A549 (cell line): Measurements from ENCODE around the gene NR3C1. TPM values are rescaled to one million over a fixed set of nuclear protein-coding genes. Genes with fewer than 3 reads are reported as not detected.

Experiments used
- ATAC-seq, 2 experiments: fragments of 200-7000 bp in 1 of 2; fragments of >200 bp in 1 of 2; cut with Nextera tagmentation in 1 of 2; cut with Tn5 transposase in 1 of 2; 3 replicates each; pipeline versions ENCODE4 v1.8.0 to v1.9.1; 2018 to 2020; ENCODE audit warnings: mild to moderate bottlenecking in 1 of 2, moderate library complexity in 1 of 2
- CTCF ChIA-PET: fragments of 300-600 bp; sonication (Branson Sonifier 250); formaldehyde crosslinking; extraction: SDS; loops from one replicate; lab custom pipeline; 2021; ENCODE audit warnings: antibody characterized with exemption, inconsistent platforms; lab: Yijun Ruan, JAX
- POLR2A ChIA-PET: fragments of 350-600 bp; formaldehyde crosslinking; extraction: SDS; loops from one replicate; lab custom pipeline; 2021; ENCODE audit warnings: antibody characterized with exemption, inconsistent platforms; lab: Yijun Ruan, JAX
- DNase-seq, 2 experiments: peaks; one replicate each; pipeline versions ENCODE4 v3.0.0 to v3.0.0-alpha.2; 2011 to 2016; ENCODE audit warnings: low read depth in 1 of 2, low spot score in 1 of 2
- FAIRE-seq: peaks from 2 replicates; lab custom pipeline; 2011; peaks lifted over from hg19 to GRCh38; lab: Jason Lieb, UNC
- H3K27ac ChIP-seq, 2 experiments: fragments of >200 bp; sonication (Bioruptor Twin); formaldehyde crosslinking; 3 replicates each; pipeline ENCODE4 v1.5.1; 2016 to 2017
- H3K4me1 ChIP-seq: fragments of >200 bp; sonication (Bioruptor Twin); formaldehyde crosslinking; 3 replicates; pipeline ENCODE4 v1.6.1; 2016
- H3K4me2 ChIP-seq: fragments of >200 bp; sonication (Bioruptor Twin); formaldehyde crosslinking; 3 replicates; pipeline ENCODE4 v1.6.1; 2016
- H3K4me3 ChIP-seq: fragments of >200 bp; sonication (Bioruptor Twin); formaldehyde crosslinking; 3 replicates; pipeline ENCODE4 v1.5.1; 2016
- H3K9me3 ChIP-seq: fragments of >200 bp; sonication (Bioruptor Twin); formaldehyde crosslinking; 3 replicates; pipeline ENCODE4 v1.6.1; 2016
- CBX8 ChIP-seq: fragments of 200-600 bp; sonication (generic); IDR thresholded peaks from 2 replicates; pipeline ENCODE4 v1.6.1; 2016
- E2F6 ChIP-seq: IDR thresholded peaks from 2 replicates; pipeline ENCODE4 v1.6.1; 2012; ENCODE audit warnings: low read depth, borderline replicate concordance
- EHF ChIP-seq: fragments of 250-450 bp; sonication (Bioruptor Pico); IDR thresholded peaks from 2 replicates; pipeline ENCODE4 v1.5.0; 2020; ENCODE audit warnings: mild to moderate bottlenecking
- EHMT2 ChIP-seq: fragments of 200-600 bp; sonication (generic); IDR thresholded peaks from 2 replicates; pipeline ENCODE4 v1.6.1; 2016; ENCODE audit warnings: antibody characterized with exemption, low read depth, mild to moderate bottlenecking, moderate library complexity
- ELK1 ChIP-seq: fragments of 150-350 bp; IDR thresholded peaks from 2 replicates; pipeline ENCODE4 v1.6.1; 2014; ENCODE audit warnings: low read depth, mild to moderate bottlenecking, low read length
- FOSL2 ChIP-seq, 2 experiments: fragments of 450-650 bp in 1 of 2; fragments of >200 bp in 1 of 2; sonication (Bioruptor Twin) in 1 of 2; formaldehyde crosslinking; IDR thresholded peaks; 2 replicates each; pipeline versions ENCODE4 v1.5.0 to v1.6.1; 2016 to 2020; ENCODE audit warnings: mild to moderate bottlenecking in 1 of 2, moderate library complexity in 1 of 2
- HEYL ChIP-seq: fragments of 250-450 bp; sonication (Bioruptor Pico); IDR thresholded peaks from 2 replicates; pipeline ENCODE4 v1.8.0; 2021; ENCODE audit warnings: mild to moderate bottlenecking, moderate library complexity
- JUNB ChIP-seq: fragments of >200 bp; sonication (Bioruptor Twin); formaldehyde crosslinking; IDR thresholded peaks from 2 replicates; pipeline ENCODE4 v1.6.1; 2016
- KDM1A ChIP-seq: fragments of 200-600 bp; sonication (generic); IDR thresholded peaks from 2 replicates; pipeline ENCODE4 v1.6.1; 2016; ENCODE audit warnings: low read depth, mild to moderate bottlenecking
- KDM5A ChIP-seq: fragments of 200-600 bp; sonication (generic); IDR thresholded peaks from 2 replicates; pipeline ENCODE4 v1.6.1; 2016; ENCODE audit warnings: antibody characterized with exemption, mild to moderate bottlenecking
- MAFK ChIP-seq: fragments of 450-650 bp; IDR thresholded peaks from 2 replicates; pipeline ENCODE4 v1.6.1; 2014; ENCODE audit not compliant: partially characterized antibody
- PBX3 ChIP-seq: IDR thresholded peaks from 2 replicates; pipeline ENCODE4 v1.6.1; 2012
- POLR2AphosphoS2 ChIP-seq: conservative IDR thresholded peaks from 2 replicates; pipeline ENCODE4 v1.6.1; 2012; ENCODE audit warnings: low read length, improper control_type of control experiment, inconsistent platforms
- REST ChIP-seq: fragments of 200-600 bp; sonication (generic); IDR thresholded peaks from 2 replicates; pipeline ENCODE4 v1.6.1; 2016; ENCODE audit warnings: antibody characterized with exemption, mild to moderate bottlenecking, moderate library complexity
- RFX5 ChIP-seq: fragments of 450-650 bp; IDR thresholded peaks from 2 replicates; pipeline ENCODE4 v1.7.1; 2014; ENCODE audit warnings: antibody characterized with exemption, mild to moderate bottlenecking, moderate library complexity
- RNF2 ChIP-seq: fragments of 200-600 bp; sonication (generic); IDR thresholded peaks from 2 replicates; pipeline ENCODE4 v1.6.1; 2016; ENCODE audit warnings: low read depth, mild to moderate bottlenecking, antibody characterized with exemption, moderate library complexity, borderline replicate concordance
- SMC3 ChIP-seq: fragments of >200 bp; sonication (Bioruptor Twin); formaldehyde crosslinking; IDR thresholded peaks from 3 replicates; pipeline ENCODE4 v1.6.1; 2018; ENCODE audit warnings: inconsistent platforms
- TFCP2L1 ChIP-seq: fragments of 250-450 bp; sonication (Bioruptor Pico); IDR thresholded peaks from 2 replicates; pipeline ENCODE4 v1.5.0; 2021; ENCODE audit warnings: mild to moderate bottlenecking
- USF2 ChIP-seq: fragments of 450-650 bp; IDR thresholded peaks from 2 replicates; pipeline ENCODE4 v1.6.1; 2014; ENCODE audit warnings: antibody characterized with exemption
- ZC3H11A ChIP-seq: fragments of 450-650 bp; IDR thresholded peaks from 2 replicates; pipeline ENCODE4 v1.6.1; 2014; ENCODE audit warnings: antibody characterized with exemption, mild to moderate bottlenecking
- ZSCAN20 ChIP-seq: fragments of 250-450 bp; sonication (Bioruptor Pico); IDR thresholded peaks from 2 replicates; pipeline ENCODE4 v1.8.0; 2022; ENCODE audit warnings: mild to moderate bottlenecking, moderate library complexity
- WGBS: methylation state at CpG from one replicate; pipeline ENCODE4 v1.1.6; 2017; ENCODE audit errors: missing lambda C conversion rate; 5-methylcytosine and 5-hydroxymethylcytosine counted together
- polyA plus RNA-seq, 4 experiments: library from polyadenylated mRNA; depleted of rRNA in 3 of 4; stranded (reverse); fragments of >200 nt; fragmentation: RNase III in 1 of 4; extraction: RNeasy Plus Mini Kit Qiagen cat#74134 plus additional on column Dnase treatment in 1 of 4; gene quantifications; 2 replicates in 3 of 4; 3 replicates in 1 of 4; pipeline ENCODE4 v1.2.3, GENCODE V29; 2011 to 2017

NR3C1 gene
- polyA plus RNA-seq, 2 of the 4 experiments (the other 2 are of a cell fraction), result 46.5 to 73.0 TPM

- H3K4me2 ChIP-seq, result no peak overlapping the region
- 86% methylated on average over 7 of the region's 7 CpGs for WGBS
- DNase-seq, result no peak
- no peak for ATAC-seq
- peak overlapping the region in 1 of 2 experiments; percentile 3; a peak in 1 of 6 replicates for H3K27ac ChIP-seq
- peaks cover 5% of the 10 kb centered on the region; the same call in 2 of the 3 replicates for H3K4me1 ChIP-seq
- TF ChIP-seq ZC3H11A (no peak), FOSL2 (IDR thresholded peaks at IDR 0.05) (no peak), FOSL2 (CRISPR knock-in tag; IDR thresholded peaks at IDR 0.05) (no peak), POLR2AphosphoS2 (no peak), PBX3 (no peak), RNF2 (no peak), TFCP2L1 (CRISPR knock-in tag) (no peak), HEYL (CRISPR knock-in tag) (no peak), CBX8 (no peak), E2F6 (no peak), REST (no peak), RFX5 (no peak), USF2 (no peak), ZSCAN20 (CRISPR knock-in tag) (no peak)
- CTCF ChIA-PET, result no interaction called here
- POLR2A ChIA-PET, result no interaction called here
- no peaks in the 10 kb centered on the region for H3K9me3 ChIP-seq
- no peak overlapping the region for H3K4me3 ChIP-seq
- FAIRE-seq, result no peak
Measured at GRCh38 chr5:143254819-143255218, 148.7 kb downstream of the NR3C1 start.

GRCh38 chr5:143251946-143252345 lies 151.5 kb downstream of the NR3C1 start:
- CTCF ChIA-PET, result no interaction called here
- DNase-seq (no peak), FAIRE-seq (no peak), ATAC-seq (no peak)
- Histone ChIP-seq H3K4me3 (no peak overlapping the region), H3K27ac (peak overlapping the region in 1 of 2 experiments; percentile 92; a peak in 3 of 6 replicates), H3K4me1 (peaks cover 22% of the 10 kb centered on the region), H3K9me3 (no peaks in the 10 kb centered on the region), H3K4me2 (no peak overlapping the region)
- POLR2A ChIA-PET, result no interaction called here
- 91% methylated on average over 4 of the region's 4 CpGs for WGBS
- TF ChIP-seq PBX3 (no peak), JUNB (no peak), KDM1A (no peak), FOSL2 (IDR thresholded peaks at IDR 0.05) (no peak), FOSL2 (CRISPR knock-in tag; IDR thresholded peaks at IDR 0.05) (no peak), SMC3 (no peak), ELK1 (no peak), EHF (CRISPR knock-in tag) (no peak), EHMT2 (no peak), MAFK (no peak), KDM5A (no peak)
